ENCODE measurements around the gene DCPS.

GRCh38 chr11:126303623-126304456, at the start of gene DCPS:
- TF ChIP-seq CTCF (IDR thresholded peaks at IDR 0.05; ENCODE audit: insufficient read depth, low read length, poor library complexity, severe bottlenecking) (no peak), EZH2phosphoT487 (conservative IDR thresholded peaks at IDR 0.05; ENCODE audit: low read length) (no peak)

All from SU-DHL-6 (cell line).